MG63 (cell line): ENCODE data around the gene FALEC. TPM values are rescaled to one million over a fixed set of nuclear protein-coding genes. Genes with fewer than 3 reads are reported as not detected.

ENCODE experiments used
- DNase-seq: peaks from one replicate; pipeline ENCODE4 v3.0.0-alpha.2; 2020
- H3K27me3 ChIP-seq: fragments of 250-450 bp; sonication (Bioruptor Pico); 2 replicates; pipeline ENCODE4 v1.5.1; 2020; ENCODE audit warnings: mild to moderate bottlenecking, moderate library complexity
- H3K36me3 ChIP-seq: fragments of 250-450 bp; sonication (Bioruptor Pico); 2 replicates; pipeline ENCODE4 v1.5.1; 2020; ENCODE audit warnings: mild to moderate bottlenecking, moderate library complexity
- H3K4me3 ChIP-seq: fragments of 250-450 bp; sonication (Bioruptor Pico); 2 replicates; pipeline ENCODE4 v1.5.1; 2020; ENCODE audit warnings: mild to moderate bottlenecking, moderate library complexity
- H3K9me3 ChIP-seq: fragments of 250-450 bp; sonication (Bioruptor Pico); 2 replicates; pipeline ENCODE4 v1.5.1; 2020; ENCODE audit warnings: mild to moderate bottlenecking, moderate library complexity
- total RNA-seq: library from RNA; depleted of rRNA; stranded (reverse); fragments of >200 nt; shearing (Covaris generic); gene quantifications from 2 replicates; pipeline ENCODE4 v1.2.3, GENCODE V29; 2014; ENCODE audit warnings: low replicate concordance

FALEC gene
- total RNA-seq, 1 experiment from 2014 or later = not detected

- Histone ChIP-seq H3K4me3 (no peak overlapping the region), H3K9me3 (no peaks in the 10 kb centered on the region), H3K27me3 (no peaks in the 10 kb centered on the region), H3K36me3 (no peaks in the 10 kb centered on the region)
- DNase-seq = no peak
Measured at GRCh38 chr1:150532860-150533259, 17.3 kb downstream of the FALEC start.

GRCh38 chr1:150534002-150534401 is 18.4 kb downstream of the FALEC start:
- no peaks in the 10 kb centered on the region; the same call in 1 of the 2 replicates for H3K36me3 ChIP-seq
- no peak for DNase-seq
- H3K4me3 ChIP-seq = no peak overlapping the region
- no peaks in the 10 kb centered on the region for H3K9me3 ChIP-seq
- H3K27me3 ChIP-seq = no peaks in the 10 kb centered on the region

GRCh38 chr1:150535511-150536287 is 20.1 kb downstream of the FALEC start:
- H3K4me3 ChIP-seq = no peak overlapping the region
- DNase-seq = peak; percentile 61

GRCh38 chr1:150536836-150537731 is 21.5 kb downstream of the FALEC start:
- Histone ChIP-seq H3K27me3 (no peaks in the 10 kb centered on the region), H3K4me3 (no peak overlapping the region), H3K36me3 (no peaks in the 10 kb centered on the region; the same call in 1 of the 2 replicates), H3K9me3 (no peaks in the 10 kb centered on the region)
- DNase-seq = peak; percentile 85

More at GRCh38 chr1:150535511-150536287, 20.1 kb downstream of the FALEC start:
- Histone ChIP-seq H3K36me3 (no peaks in the 10 kb centered on the region; the same call in 1 of the 2 replicates), H3K27me3 (no peaks in the 10 kb centered on the region), H3K9me3 (no peaks in the 10 kb centered on the region)

- H3K4me3 ChIP-seq = no peak overlapping the region
- no peaks in the 10 kb centered on the region for H3K9me3 ChIP-seq
- H3K36me3 ChIP-seq = no peaks in the 10 kb centered on the region; the same call in 1 of the 2 replicates
- DNase-seq = peak; percentile 92
- H3K27me3 ChIP-seq = no peaks in the 10 kb centered on the region
Measured at GRCh38 chr1:150537732-150538684, 22.5 kb downstream of the FALEC start.

GRCh38 chr1:150543500-150544143 is 28.1 kb downstream of the FALEC start:
- H3K9me3 ChIP-seq = no peaks in the 10 kb centered on the region
- no peak overlapping the region for H3K4me3 ChIP-seq
- no peaks in the 10 kb centered on the region for H3K27me3 ChIP-seq
- no peak for DNase-seq
- no peaks in the 10 kb centered on the region; the same call in 1 of the 2 replicates for H3K36me3 ChIP-seq

- no peaks in the 10 kb centered on the region for H3K27me3 ChIP-seq
- no peak overlapping the region for H3K4me3 ChIP-seq
- DNase-seq = no peak
- no peaks in the 10 kb centered on the region for H3K9me3 ChIP-seq
- H3K36me3 ChIP-seq = no peaks in the 10 kb centered on the region
Measured at GRCh38 chr1:150544204-150544603, 28.7 kb downstream of the FALEC start.

GRCh38 chr1:150545486-150546032 is 30.0 kb downstream of the FALEC start:
- Histone ChIP-seq H3K9me3 (no peaks in the 10 kb centered on the region), H3K36me3 (no peaks in the 10 kb centered on the region), H3K27me3 (no peaks in the 10 kb centered on the region), H3K4me3 (no peak overlapping the region)
- DNase-seq = no peak

- no peak overlapping the region for H3K4me3 ChIP-seq
- H3K9me3 ChIP-seq = no peaks in the 10 kb centered on the region
- H3K27me3 ChIP-seq = no peaks in the 10 kb centered on the region
- H3K36me3 ChIP-seq = no peaks in the 10 kb centered on the region
- DNase-seq = no peak
Measured at GRCh38 chr1:150546294-150546937, 30.9 kb downstream of the FALEC start.

GRCh38 chr1:150548324-150548631 is 32.7 kb downstream of the FALEC start:
- Histone ChIP-seq H3K9me3 (no peaks in the 10 kb centered on the region), H3K27me3 (no peaks in the 10 kb centered on the region), H3K4me3 (peak overlapping the region; percentile 52), H3K36me3 (no peaks in the 10 kb centered on the region)
- DNase-seq = no peak

GRCh38 chr1:150548632-150549495 is 33.3 kb downstream of the FALEC start, which contains the start of gene ADAMTSL4:
TSS of gene ADAMTSL4 (plus strand) at chr1:150549408. CDS start at chr1:150552289, 2,881 bp downstream.
- peak; percentile 76 for DNase-seq
- no peaks in the 10 kb centered on the region for H3K36me3 ChIP-seq
- H3K9me3 ChIP-seq = no peaks in the 10 kb centered on the region
- peak within 1 kb of the TSS; percentile 52 for H3K4me3 ChIP-seq
- H3K27me3 ChIP-seq = no peaks in the 10 kb centered on the region

GRCh38 chr1:150549496-150550221 is 34.1 kb downstream of the FALEC start:
- peak; percentile 45 for DNase-seq
- Histone ChIP-seq H3K9me3 (no peaks in the 10 kb centered on the region), H3K36me3 (no peaks in the 10 kb centered on the region), H3K4me3 (peak overlapping the region; percentile 52), H3K27me3 (no peaks in the 10 kb centered on the region)

- no peaks in the 10 kb centered on the region for H3K27me3 ChIP-seq
- no peaks in the 10 kb centered on the region for H3K9me3 ChIP-seq
- H3K36me3 ChIP-seq = peaks cover 3% of the 10 kb centered on the region; the same call in 1 of the 2 replicates
- DNase-seq = no peak
- H3K4me3 ChIP-seq = peak overlapping the region; percentile 52
Measured at GRCh38 chr1:150550222-150551050, 34.9 kb downstream of the FALEC start.
